DND-41 (cell line): Measurements from ENCODE around the gene CXCL8.

Experiments
- EZH2 ChIP-seq: IDR thresholded peaks from 3 replicates; pipeline ENCODE4 v1.6.1; 2012; ENCODE audit warnings: borderline replicate concordance, low read depth, mild to moderate bottlenecking, moderate library complexity, low read length, inconsistent platforms; ENCODE audit not compliant: severe bottlenecking
- TF ChIP-seq, protein P1 (sequence below): IDR thresholded peaks from 2 replicates; pipeline ENCODE4 v1.5.1; 2012; ENCODE audit warnings: borderline replicate concordance, low read length, moderate library complexity, mild to moderate bottlenecking; ENCODE audit not compliant: poor library complexity, severe bottlenecking; ENCODE audit errors: extremely low read depth

DNA sequence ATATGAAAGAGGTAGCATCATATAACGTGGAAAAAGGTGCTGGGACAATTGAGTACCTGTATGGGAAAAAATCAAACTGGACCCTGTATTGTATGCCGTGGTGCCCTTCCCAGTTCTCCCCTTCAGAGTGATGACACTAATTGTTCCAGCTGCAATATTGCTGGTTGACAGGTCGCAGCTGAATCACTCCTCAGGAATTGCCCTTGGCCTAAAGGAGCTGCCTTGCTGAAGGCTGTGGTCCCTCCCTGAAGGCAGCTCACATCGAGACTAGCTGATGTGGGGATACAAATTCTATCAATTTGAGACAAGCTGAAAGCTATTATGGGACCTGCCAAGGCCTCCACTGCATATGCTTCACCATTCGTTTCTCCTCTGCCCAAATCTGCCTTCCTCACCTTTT lies 39.3 kb upstream of the CXCL8 start:
- TF ChIP-seq, protein P1, sequence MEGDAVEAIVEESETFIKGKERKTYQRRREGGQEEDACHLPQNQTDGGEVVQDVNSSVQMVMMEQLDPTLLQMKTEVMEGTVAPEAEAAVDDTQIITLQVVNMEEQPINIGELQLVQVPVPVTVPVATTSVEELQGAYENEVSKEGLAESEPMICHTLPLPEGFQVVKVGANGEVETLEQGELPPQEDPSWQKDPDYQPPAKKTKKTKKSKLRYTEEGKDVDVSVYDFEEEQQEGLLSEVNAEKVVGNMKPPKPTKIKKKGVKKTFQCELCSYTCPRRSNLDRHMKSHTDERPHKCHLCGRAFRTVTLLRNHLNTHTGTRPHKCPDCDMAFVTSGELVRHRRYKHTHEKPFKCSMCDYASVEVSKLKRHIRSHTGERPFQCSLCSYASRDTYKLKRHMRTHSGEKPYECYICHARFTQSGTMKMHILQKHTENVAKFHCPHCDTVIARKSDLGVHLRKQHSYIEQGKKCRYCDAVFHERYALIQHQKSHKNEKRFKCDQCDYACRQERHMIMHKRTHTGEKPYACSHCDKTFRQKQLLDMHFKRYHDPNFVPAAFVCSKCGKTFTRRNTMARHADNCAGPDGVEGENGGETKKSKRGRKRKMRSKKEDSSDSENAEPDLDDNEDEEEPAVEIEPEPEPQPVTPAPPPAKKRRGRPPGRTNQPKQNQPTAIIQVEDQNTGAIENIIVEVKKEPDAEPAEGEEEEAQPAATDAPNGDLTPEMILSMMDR = no peak
- no peak for TF ChIP-seq EZH2
